LNCAP (cell line): Measurements from ENCODE around the gene COL15A1.

Source experiments
- TF ChIP-seq, protein P1 (sequence below): fragments of 450-650 bp; IDR thresholded peaks from 2 replicates; pipeline ENCODE4 v1.5.1; 2017; ENCODE audit warnings: mild to moderate bottlenecking

Gene COL15A1

DNA sequence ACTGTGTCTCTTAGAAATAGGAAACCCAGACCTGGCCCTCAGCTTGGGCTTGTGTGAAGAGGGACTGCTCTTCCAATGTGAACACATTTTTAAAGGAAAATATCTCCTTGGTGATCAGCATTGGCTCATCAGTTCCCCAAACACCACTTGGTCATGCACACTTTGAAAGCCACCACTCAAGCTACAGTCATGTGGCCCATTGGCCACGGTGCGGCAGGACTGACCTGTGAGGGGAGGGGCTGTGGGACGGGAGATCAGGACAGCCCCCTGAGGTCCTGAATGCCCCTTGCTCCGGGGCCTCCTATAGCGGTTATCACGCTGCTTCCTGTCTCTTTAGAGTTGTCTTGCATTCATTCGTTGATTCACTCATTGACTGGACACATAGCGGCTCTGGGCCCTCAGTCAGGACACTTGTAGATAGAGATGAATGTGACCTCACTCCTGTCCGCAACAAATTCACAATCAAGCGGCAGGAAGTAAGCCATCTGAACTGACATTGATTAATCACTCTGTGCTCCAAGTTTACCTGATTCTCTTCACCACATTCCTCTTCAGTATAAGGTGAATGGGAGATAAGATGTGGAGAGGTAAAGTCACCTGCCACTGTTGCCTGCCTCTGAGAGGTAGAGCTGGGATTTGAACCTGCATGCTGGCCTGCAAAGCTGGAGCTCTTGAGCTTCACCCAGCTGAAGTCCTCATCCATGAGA is 73.1 kb downstream of the COL15A1 start:
- TF ChIP-seq, protein P1, sequence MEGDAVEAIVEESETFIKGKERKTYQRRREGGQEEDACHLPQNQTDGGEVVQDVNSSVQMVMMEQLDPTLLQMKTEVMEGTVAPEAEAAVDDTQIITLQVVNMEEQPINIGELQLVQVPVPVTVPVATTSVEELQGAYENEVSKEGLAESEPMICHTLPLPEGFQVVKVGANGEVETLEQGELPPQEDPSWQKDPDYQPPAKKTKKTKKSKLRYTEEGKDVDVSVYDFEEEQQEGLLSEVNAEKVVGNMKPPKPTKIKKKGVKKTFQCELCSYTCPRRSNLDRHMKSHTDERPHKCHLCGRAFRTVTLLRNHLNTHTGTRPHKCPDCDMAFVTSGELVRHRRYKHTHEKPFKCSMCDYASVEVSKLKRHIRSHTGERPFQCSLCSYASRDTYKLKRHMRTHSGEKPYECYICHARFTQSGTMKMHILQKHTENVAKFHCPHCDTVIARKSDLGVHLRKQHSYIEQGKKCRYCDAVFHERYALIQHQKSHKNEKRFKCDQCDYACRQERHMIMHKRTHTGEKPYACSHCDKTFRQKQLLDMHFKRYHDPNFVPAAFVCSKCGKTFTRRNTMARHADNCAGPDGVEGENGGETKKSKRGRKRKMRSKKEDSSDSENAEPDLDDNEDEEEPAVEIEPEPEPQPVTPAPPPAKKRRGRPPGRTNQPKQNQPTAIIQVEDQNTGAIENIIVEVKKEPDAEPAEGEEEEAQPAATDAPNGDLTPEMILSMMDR: no peak

DNA sequence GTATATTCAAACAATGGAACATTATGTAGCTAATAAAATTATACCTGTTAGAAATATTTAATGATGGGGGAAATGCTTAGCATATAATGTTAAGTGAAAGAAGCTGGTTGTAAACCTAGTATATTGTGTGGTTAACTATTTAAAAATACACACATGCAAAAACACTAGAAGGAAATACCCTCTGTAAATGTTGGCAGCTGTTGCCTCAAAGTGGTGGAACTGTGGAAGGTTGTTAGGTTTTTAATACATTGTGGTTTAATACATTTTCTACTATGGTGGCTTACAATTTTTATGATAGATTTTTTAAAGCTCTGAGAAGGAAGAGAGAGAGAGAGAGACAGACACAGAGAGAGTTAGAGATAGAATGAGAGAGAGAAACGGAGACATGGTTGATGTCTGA is 74.9 kb downstream of the COL15A1 start:
- TF ChIP-seq, protein P1: no peak

DNA sequence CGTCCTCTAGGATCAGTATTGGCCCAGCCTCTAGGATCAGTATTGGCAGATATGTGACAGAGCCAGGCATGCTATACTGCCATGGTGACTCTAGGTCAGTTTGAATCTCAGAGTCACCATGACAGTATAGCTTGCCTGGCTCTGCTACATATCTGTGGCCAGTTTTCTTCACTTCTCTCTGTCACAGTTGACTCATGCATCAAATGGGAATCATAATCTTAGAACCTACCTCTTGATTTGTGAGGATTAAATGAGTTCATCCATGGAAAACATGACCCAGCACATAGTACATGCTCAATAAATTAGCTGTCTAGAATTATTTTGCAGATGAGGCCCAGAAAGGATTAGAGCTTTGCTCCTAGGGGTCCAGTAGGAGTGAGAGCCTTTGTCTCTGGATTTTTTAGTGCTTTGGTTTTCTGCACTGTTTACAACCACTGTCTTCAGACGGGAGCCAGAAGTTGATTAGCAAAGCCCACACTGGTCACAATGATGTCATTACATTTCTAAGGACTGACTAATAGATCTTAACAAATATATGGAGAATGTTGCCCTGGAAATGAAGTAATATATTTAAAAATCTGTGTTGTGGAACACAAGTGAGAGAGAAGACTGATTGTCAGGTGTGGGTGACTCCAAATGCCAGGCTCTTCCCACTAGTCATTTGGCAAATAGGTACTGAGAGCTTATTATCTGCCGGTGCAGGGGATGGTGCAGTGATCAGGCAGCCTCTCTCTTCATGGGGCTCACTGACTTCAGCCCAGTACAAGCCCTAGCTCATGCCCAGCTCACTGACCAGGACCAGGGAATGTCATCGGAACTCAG is 76.0 kb downstream of the COL15A1 start:
- TF ChIP-seq, protein P1: no peak

DNA sequence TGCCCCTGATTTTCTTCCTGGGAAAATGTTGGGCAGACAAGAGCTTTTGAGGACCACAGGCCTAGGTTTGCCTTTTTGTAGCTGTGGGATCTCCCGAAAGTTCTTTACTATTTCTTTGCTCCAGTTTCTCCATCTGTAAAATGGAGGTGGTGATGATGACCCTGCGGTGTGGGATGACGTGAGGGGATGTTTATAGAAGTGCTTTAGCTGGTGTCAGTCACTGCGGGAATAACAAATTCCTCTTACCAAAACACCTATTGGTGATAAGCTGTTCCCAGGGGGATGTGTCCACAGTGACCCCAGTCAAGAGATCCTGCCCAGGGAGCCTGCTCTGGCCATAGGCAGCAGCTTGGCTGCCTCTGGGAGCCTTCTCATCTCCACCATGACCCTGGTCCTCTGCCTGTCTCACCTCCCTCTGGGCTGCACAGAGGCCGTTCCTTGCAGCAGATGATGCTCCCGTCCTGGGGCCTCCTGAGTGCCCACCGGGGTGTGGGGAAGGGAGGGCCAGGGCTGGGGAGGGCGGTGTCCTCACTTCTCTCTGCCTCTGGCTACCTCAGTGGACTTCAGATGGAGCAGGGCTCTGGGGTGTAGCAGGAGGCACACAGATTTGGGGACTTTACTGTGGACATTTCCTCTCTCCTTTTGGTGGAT is 77.2 kb downstream of the COL15A1 start:
- TF ChIP-seq, protein P1: no peak

DNA sequence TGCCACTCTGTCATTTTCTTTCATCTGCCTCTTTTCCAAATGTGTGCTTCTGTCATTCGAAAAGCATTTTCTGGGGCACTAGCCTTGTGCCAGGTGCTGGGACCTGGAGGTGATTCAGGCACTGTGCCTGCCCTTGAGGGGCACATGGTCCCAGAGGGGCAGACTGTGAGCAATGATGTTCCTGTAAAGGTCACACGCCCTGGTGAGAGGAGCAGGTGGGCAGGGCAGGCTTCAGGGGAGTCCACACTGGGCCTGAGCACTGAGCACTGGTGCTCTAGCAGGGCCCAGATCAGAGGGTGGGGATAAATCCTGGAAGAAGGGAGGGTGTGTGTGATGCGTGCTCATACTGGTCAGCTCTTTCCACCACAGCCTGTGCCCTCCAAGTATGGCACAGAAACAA is 77.8 kb downstream of the COL15A1 start:
- TF ChIP-seq, protein P1: no peak

DNA sequence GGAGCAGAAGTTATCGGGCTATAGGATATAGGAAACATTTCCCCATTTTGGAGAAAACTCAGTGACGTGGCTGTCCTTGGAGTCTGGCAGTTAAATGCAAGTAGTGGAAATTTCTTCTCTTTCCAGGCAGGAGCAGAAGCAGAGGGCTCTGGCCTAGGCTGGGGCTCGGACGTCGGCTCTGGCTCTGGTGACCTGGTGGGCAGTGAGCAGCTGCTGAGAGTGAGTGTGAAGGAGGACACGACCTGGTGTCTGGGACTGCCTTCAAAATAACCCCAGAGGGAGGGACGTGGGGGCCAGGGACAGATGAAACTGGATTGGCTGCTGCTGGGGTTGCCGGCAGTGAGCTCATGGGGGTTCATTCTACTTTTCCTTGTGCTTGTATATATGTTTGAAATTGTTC is 79.5 kb downstream of the COL15A1 start:
- TF ChIP-seq, protein P1: no peak

DNA sequence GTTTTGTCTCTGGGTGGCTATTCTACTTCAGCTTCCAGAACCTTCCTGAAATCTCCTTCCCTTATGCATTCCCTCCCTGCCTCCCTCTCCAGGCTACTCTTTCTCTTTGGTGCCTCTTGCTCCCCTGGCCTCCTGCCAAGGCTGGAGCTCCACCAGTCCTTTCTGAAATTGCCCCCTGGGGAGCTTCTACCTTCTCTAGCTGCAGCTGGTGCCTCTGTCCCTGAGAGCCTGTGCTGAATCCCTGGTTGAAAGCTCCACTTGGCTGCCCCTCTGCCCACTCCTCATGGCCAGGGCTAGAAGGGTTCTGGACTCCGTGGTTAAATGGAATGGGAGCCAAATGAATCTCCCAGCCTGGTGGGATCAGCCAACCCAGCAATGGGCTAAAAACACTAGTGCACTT is 80.1 kb downstream of the COL15A1 start:
- TF ChIP-seq, protein P1: no peak
